ENCODE results near the gene SYT6.

DNA sequence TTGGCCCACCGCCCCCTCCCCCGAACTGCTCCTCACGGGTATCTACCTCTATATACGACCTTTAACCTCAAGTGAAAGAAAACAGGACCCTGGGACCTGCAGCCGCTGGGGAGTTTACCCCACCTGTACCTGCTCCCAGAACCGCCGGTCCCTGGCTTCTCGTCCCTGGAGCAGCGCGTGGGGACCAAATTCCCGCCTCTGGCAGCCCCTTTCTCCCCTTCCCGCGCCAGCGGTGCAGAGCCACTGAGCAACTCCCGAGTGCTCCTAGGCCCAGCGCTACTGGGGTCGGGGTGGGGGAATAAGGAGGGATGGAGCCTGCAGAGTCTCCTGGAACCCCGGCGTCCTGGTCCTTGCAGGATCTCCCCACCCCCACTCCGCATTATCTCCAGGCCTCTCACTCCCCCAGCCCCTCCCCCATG, 1.6 kb downstream of the SYT6 start:
- TF ChIP-seq CTCF (conservative IDR thresholded peaks at IDR 0.05) = no peak
- no peak for TF ChIP-seq EZH2 (IDR thresholded peaks at IDR 0.05; ENCODE audit: low read depth)
